WTC11 (cell line): Measurements from ENCODE around the gene CTNNAL1. TPM values are rescaled to one million over a fixed set of nuclear protein-coding genes. Genes with fewer than 3 reads are reported as not detected.

Experiments
- ATAC-seq: fragments of 200-7000 bp; cut with Tn5 transposase; 2 replicates; pipeline ENCODE4 v1.10.0; 2021; ENCODE audit warnings: mild to moderate bottlenecking, moderate library complexity
- CTCF ChIA-PET: fragments of 300-600 bp; sonication (Branson Sonifier 250); formaldehyde crosslinking; loops from one replicate; lab custom pipeline; 2021; ENCODE audit warnings: antibody characterized with exemption; lab: Charles Lee
- POLR2A ChIA-PET: fragments of 350-600 bp; sonication (Branson Sonifier 250); formaldehyde crosslinking; loops from one replicate; lab custom pipeline; 2021; ENCODE audit warnings: antibody characterized with exemption; lab: Charles Lee
- DNase-seq: peaks from one replicate; pipeline ENCODE4 v3.0.0; 2021; ENCODE audit warnings: low spot score
- H3K27ac Mint-ChIP-seq: 2 replicates; pipeline ENCODE4 v1.8.0; 2021; ENCODE audit warnings: mixed read lengths
- H3K27me3 Mint-ChIP-seq: 2 replicates; pipeline ENCODE4 v1.8.0; 2021; ENCODE audit warnings: low read depth, mild to moderate bottlenecking, moderate library complexity, mixed read lengths
- H3K36me3 Mint-ChIP-seq: 2 replicates; pipeline ENCODE4 v1.8.0; 2021; ENCODE audit warnings: mixed read lengths
- H3K4me1 Mint-ChIP-seq: 2 replicates; pipeline ENCODE4 v1.8.0; 2022; ENCODE audit warnings: mixed read lengths
- H3K4me3 Mint-ChIP-seq: 2 replicates; pipeline ENCODE4 v1.8.0; 2021; ENCODE audit warnings: mild to moderate bottlenecking, moderate library complexity, mixed read lengths
- H3K9me3 Mint-ChIP-seq: 2 replicates; pipeline ENCODE4 v1.8.0; 2021; ENCODE audit warnings: mixed read lengths
- ARID4B ChIP-seq: sonication (generic); formaldehyde crosslinking; IDR thresholded peaks from 2 replicates; pipeline ENCODE4 v1.8.0; 2023; ENCODE audit warnings: missing genetic modification reagents, mild to moderate bottlenecking, borderline replicate concordance
- ATF2 ChIP-seq: sonication (generic); formaldehyde crosslinking; IDR thresholded peaks from 2 replicates; pipeline ENCODE4 v1.8.1; 2022; ENCODE audit warnings: low read depth, missing genetic modification reagents, borderline replicate concordance
- ATF3 ChIP-seq: sonication (generic); formaldehyde crosslinking; conservative IDR thresholded peaks from 2 replicates; pipeline ENCODE4 v1.8.1; 2022; ENCODE audit warnings: mild to moderate bottlenecking, missing genetic modification reagents
- CTCF ChIP-seq: fragments of 200-600 bp; IDR thresholded peaks from 2 replicates; pipeline ENCODE4 v1.8.0; 2022; ENCODE audit warnings: antibody characterized with exemption
- E2F1 ChIP-seq: sonication (generic); formaldehyde crosslinking; IDR thresholded peaks from 2 replicates; pipeline ENCODE4 v1.8.0; 2022; ENCODE audit warnings: mild to moderate bottlenecking, missing genetic modification reagents
- FOXK1 ChIP-seq: sonication (generic); formaldehyde crosslinking; IDR thresholded peaks from 2 replicates; pipeline ENCODE4 v1.8.0; 2022; ENCODE audit warnings: mild to moderate bottlenecking, moderate library complexity, missing genetic modification reagents
- IRF2 ChIP-seq: sonication (generic); formaldehyde crosslinking; IDR thresholded peaks from 2 replicates; pipeline ENCODE4 v1.8.0; 2022; ENCODE audit warnings: low read depth, missing genetic modification reagents, borderline replicate concordance
- MXD4 ChIP-seq: fragments of 250-450 bp; sonication (Bioruptor Pico); IDR thresholded peaks from 2 replicates; pipeline ENCODE4 v1.8.0; 2021; ENCODE audit warnings: mild to moderate bottlenecking, moderate library complexity, borderline replicate concordance
- NFE2L1 ChIP-seq: sonication (generic); formaldehyde crosslinking; IDR thresholded peaks from 2 replicates; pipeline ENCODE4 v1.8.1; 2023; ENCODE audit warnings: missing genetic modification reagents
- STAT6 ChIP-seq: sonication (generic); formaldehyde crosslinking; conservative IDR thresholded peaks from 2 replicates; pipeline ENCODE4 v1.8.1; 2023; ENCODE audit warnings: mild to moderate bottlenecking, low read depth, missing genetic modification reagents, moderate library complexity
- TP53 ChIP-seq: sonication (generic); formaldehyde crosslinking; IDR thresholded peaks from 2 replicates; pipeline ENCODE4 v1.8.1; 2023; ENCODE audit warnings: mild to moderate bottlenecking, missing genetic modification reagents
- ZNF416 ChIP-seq: fragments of 250-450 bp; sonication (Bioruptor Pico); IDR thresholded peaks from 2 replicates; pipeline ENCODE4 v1.9.0; 2021; ENCODE audit warnings: mild to moderate bottlenecking, inconsistent platforms
- ZNF423 ChIP-seq: fragments of 250-450 bp; sonication (Bioruptor Pico); IDR thresholded peaks from 2 replicates; pipeline ENCODE4 v2.1.2; 2022; ENCODE audit warnings: mild to moderate bottlenecking, moderate library complexity
- ZNF425 ChIP-seq: fragments of 250-450 bp; sonication (Bioruptor Pico); conservative IDR thresholded peaks from 2 replicates; pipeline ENCODE4 v1.9.0; 2021; ENCODE audit warnings: mild to moderate bottlenecking
- total RNA-seq: library from RNA; stranded (reverse); gene quantifications from 3 replicates; pipeline ENCODE4 v1.2.3, GENCODE V29; 2021

The CTNNAL1 gene
- total RNA-seq, 1 experiment from 2014 or later, result 53.1 TPM

- TF ChIP-seq STAT6 (CRISPR knock-in tag) (no peak), E2F1 (no peak), ZNF423 (CRISPR knock-in tag) (no peak), ATF3 (no peak), NFE2L1 (CRISPR knock-in tag) (no peak), IRF2 (no peak), ZNF416 (CRISPR knock-in tag) (no peak), CTCF (no peak)
Measured at GRCh38 chr9:108967916-108968315, 45.4 kb downstream of the CTNNAL1 start (continued).

- Mint-ChIP-seq H3K9me3 (no peaks in the 10 kb centered on the region), H3K27ac (no peak overlapping the region), H3K36me3 (peaks cover 3% of the 10 kb centered on the region), H3K4me3 (no peak overlapping the region), H3K27me3 (no peaks in the 10 kb centered on the region), H3K4me1 (no peaks in the 10 kb centered on the region)
- no peak for ATAC-seq
- POLR2A ChIA-PET, result no interaction called here
- DNase-seq, result no peak
- TF ChIP-seq FOXK1 (CRISPR knock-in tag) (no peak), ARID4B (CRISPR knock-in tag) (no peak), ZNF425 (CRISPR knock-in tag) (no peak), TP53 (CRISPR knock-in tag) (no peak), ATF2 (no peak), MXD4 (CRISPR knock-in tag) (no peak)
- CTCF ChIA-PET, result interaction anchor here (1.6 kb wide), 1 partner anchor 12 kb away, joined by 7 read pairs; no protein-coding TSS in a partner anchor
Measured at GRCh38 chr9:108963459-108964143, 49.7 kb downstream of the CTNNAL1 start.
